Measurements from ENCODE around the gene BPIFB4.
"Not testable (repeated sequence)": the region's sequence is repeated elsewhere in the genome, so short reads cannot be mapped to it uniquely, and the experiment has no call there.

The BPIFB4 gene

GRCh38 chr20:33119725-33120720, 40.6 kb downstream of the BPIFB4 start:
- DNase-seq (ENCODE audit: low read depth in 2 of 2), result no peak

GRCh38 chr20:33120934-33121333, 41.5 kb downstream of the BPIFB4 start:
- no peak for DNase-seq (ENCODE audit: low read depth in 2 of 2)

GRCh38 chr20:33122297-33122696, 42.9 kb downstream of the BPIFB4 start:
- DNase-seq (ENCODE audit: low read depth in 2 of 2), result not testable (repeated sequence)

GRCh38 chr20:33124261-33124660, 44.8 kb downstream of the BPIFB4 start:
- DNase-seq (ENCODE audit: low read depth in 2 of 2), result no peak

GRCh38 chr20:33124994-33125393, 45.6 kb downstream of the BPIFB4 start:
- no peak for DNase-seq (ENCODE audit: low read depth in 2 of 2)

- DNase-seq (ENCODE audit: low read depth in 2 of 2), result no peak
These were observed 46.5 kb downstream of the BPIFB4 start for GRCh38 chr20:33125983-33126382.

- no peak for DNase-seq (ENCODE audit: low read depth in 2 of 2)
These were observed 48.1 kb downstream of the BPIFB4 start for GRCh38 chr20:33127422-33128097.

- DNase-seq (ENCODE audit: low read depth in 2 of 2), result no peak
These were observed 51.2 kb downstream of the BPIFB4 start for GRCh38 chr20:33130568-33131061.

- no peak for DNase-seq (ENCODE audit: low read depth in 2 of 2)
These were observed 52.6 kb downstream of the BPIFB4 start for GRCh38 chr20:33131949-33132473.

GRCh38 chr20:33132513-33133372, 53.3 kb downstream of the BPIFB4 start:
- DNase-seq (ENCODE audit: low read depth in 2 of 2), result no peak

GRCh38 chr20:33133373-33133941, 54.0 kb downstream of the BPIFB4 start:
- DNase-seq (ENCODE audit: low read depth in 2 of 2), result no peak

GRCh38 chr20:33137195-33137594, 57.8 kb downstream of the BPIFB4 start:
- DNase-seq (ENCODE audit: low read depth in 2 of 2), result no peak

GRCh38 chr20:33139467-33139866, 60.0 kb downstream of the BPIFB4 start:
- no peak for DNase-seq (ENCODE audit: low read depth in 2 of 2)

GRCh38 chr20:33145521-33145920, 66.1 kb downstream of the BPIFB4 start:
- no peak for DNase-seq (ENCODE audit: low read depth in 2 of 2)

GRCh38 chr20:33147299-33147698, 67.9 kb downstream of the BPIFB4 start:
- DNase-seq (ENCODE audit: low read depth in 2 of 2), result no peak

- DNase-seq (ENCODE audit: low read depth in 2 of 2), result no peak
These were observed 68.6 kb downstream of the BPIFB4 start for GRCh38 chr20:33148040-33148439.

GRCh38 chr20:33154252-33154651, 74.8 kb downstream of the BPIFB4 start:
- no peak for DNase-seq (ENCODE audit: low read depth in 2 of 2)

- no peak for DNase-seq (ENCODE audit: low read depth in 2 of 2)
These were observed 79.4 kb downstream of the BPIFB4 start for GRCh38 chr20:33158637-33159385.

- DNase-seq (ENCODE audit: low read depth in 2 of 2), result no peak
These were observed 80.3 kb downstream of the BPIFB4 start for GRCh38 chr20:33159713-33160112.

- DNase-seq (ENCODE audit: low read depth in 2 of 2), result no peak
These were observed 81.2 kb downstream of the BPIFB4 start for GRCh38 chr20:33160681-33161080.
